Naive B cell (primary cell): ENCODE results near the gene ABO. TPM values are rescaled to one million over a fixed set of nuclear protein-coding genes. Genes with fewer than 3 reads are reported as not detected.
"Not testable (repeated sequence)": the region's sequence is repeated elsewhere in the genome, so short reads cannot be mapped to it uniquely, and the experiment has no call there.

Experiments
- ATAC-seq, 2 donors: fragments of 150-1000 bp; cut with Tn5 transposase; 2 replicates each; pipeline ENCODE4 v1.10.0; 2021; ENCODE audit warnings: low read depth in 2 of 2, mild to moderate bottlenecking in 2 of 2, moderate library complexity in 2 of 2
- DNase-seq: peaks from one replicate; pipeline ENCODE4 v3.0.0; 2022
- H3K27ac Mint-ChIP-seq, 6 donors: one replicate each; pipeline ENCODE4 v1.8.0; 2020 to 2022; ENCODE audit warnings: mild to moderate bottlenecking in 6 of 6, mixed read lengths in 6 of 6, moderate library complexity in 5 of 6, inconsistent platforms in 2 of 6
- H3K27me3 Mint-ChIP-seq, 3 donors: one replicate each; pipeline ENCODE4 v1.8.0; 2021 to 2022; ENCODE audit warnings: mixed read lengths in 3 of 3, mild to moderate bottlenecking in 1 of 3
- H3K36me3 Mint-ChIP-seq, 2 donors: one replicate each; pipeline ENCODE4 v1.8.0; 2020 to 2022; ENCODE audit warnings: mixed read lengths in 2 of 2, inconsistent platforms in 1 of 2, mild to moderate bottlenecking in 1 of 2
- H3K4me1 Mint-ChIP-seq, 3 donors: one replicate each; pipeline ENCODE4 v1.8.0; 2020 to 2022; ENCODE audit warnings: mixed read lengths in 3 of 3, inconsistent platforms in 1 of 3, mild to moderate bottlenecking in 1 of 3, moderate library complexity in 1 of 3
- H3K4me3 Mint-ChIP-seq, 8 donors: one replicate each; pipeline ENCODE4 v1.8.0; 2020 to 2022; ENCODE audit warnings: mild to moderate bottlenecking in 8 of 8, mixed read lengths in 8 of 8, moderate library complexity in 8 of 8, inconsistent platforms in 2 of 8
- H3K9me3 Mint-ChIP-seq, 7 donors: one replicate each; pipeline ENCODE4 v1.8.0; 2020 to 2022; ENCODE audit warnings: mixed read lengths in 7 of 7, mild to moderate bottlenecking in 5 of 7, inconsistent platforms in 2 of 7, moderate library complexity in 1 of 7
- polyA plus RNA-seq, 6 donors: library from polyadenylated mRNA; unstranded; fragments of 300-500 nt; fragmentation: Illumina TruSeq; gene quantifications; one replicate each; pipeline ENCODE4 v1.2.3, GENCODE V29; 2021; ENCODE audit warnings: low read depth in 6 of 6

The ABO gene
- polyA plus RNA-seq, 6 donors from 2014 or later, result 0.93 to 0.94 TPM; not detected in 4

DNA sequence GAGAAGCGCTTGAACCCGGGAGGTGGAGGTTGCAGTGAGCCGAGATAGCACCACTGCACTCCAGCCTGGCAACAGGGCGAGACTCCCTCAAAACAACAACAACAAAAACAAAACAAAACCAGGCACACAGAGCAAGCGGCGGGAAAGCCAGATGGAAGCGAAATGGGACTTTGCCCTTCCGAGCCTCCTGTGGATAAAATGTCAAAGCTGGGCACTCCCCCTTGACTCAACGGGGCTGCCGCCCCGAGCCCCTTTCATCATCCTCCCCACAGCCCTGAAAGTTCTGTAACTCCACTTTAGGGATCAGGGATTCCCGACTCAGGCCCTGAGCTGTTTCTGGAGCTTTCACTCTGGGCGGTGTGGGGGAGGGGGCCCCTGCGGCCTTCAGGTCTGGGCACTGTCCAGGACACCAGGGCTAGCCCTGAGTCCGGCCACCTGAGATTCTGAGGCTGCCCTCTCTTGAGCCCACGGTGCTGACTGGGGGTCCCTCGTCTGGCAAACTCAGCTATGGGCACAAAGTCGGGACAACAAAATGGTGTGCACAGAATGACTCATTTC, 35.4 kb downstream of the ABO start:
- Mint-ChIP-seq H3K27ac (peak overlapping the region in 1 of 6 donors; percentile 42), H3K27me3 (peaks cover 32 to 64% (median 32%) of the 10 kb centered on the region in 3 donors)
- no peak for ATAC-seq

DNA sequence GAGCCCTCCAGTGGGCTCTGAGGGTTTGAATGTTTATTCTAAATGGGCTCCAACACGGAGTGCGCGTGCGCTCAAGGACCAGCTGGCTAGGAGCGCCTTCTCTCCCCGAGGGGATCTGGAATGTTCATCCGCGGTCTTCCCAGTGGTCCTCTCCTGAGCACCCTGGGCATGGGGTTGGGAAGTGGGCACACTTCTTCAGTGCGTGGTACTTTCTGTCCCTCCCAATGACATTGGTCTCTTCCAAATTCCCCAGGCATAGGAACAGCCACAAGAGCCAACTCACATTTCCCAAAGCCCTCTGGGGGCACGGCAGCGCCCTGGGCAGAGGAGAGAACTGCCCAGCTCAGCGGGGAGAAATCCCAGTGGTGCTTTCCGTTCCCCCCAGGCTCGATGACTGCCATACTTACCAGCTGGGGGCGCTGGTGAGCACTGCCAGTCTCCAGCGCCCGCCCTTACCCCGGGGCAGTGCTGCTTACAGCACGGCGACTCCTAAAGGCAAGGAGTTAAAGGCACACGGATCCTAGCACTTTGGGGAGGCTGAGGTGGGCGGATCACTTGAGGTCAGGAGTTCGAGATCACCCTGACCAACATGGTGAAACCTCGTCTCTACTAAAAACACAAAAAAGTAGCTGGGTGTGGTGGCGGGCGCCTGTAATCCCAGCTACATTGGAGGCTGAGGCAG, 36.0 kb downstream of the ABO start:
- ATAC-seq, result peak; percentile 80 to 84
- Mint-ChIP-seq H3K27me3 (peaks cover 26 to 64% (median 32%) of the 10 kb centered on the region in 3 donors), H3K4me3 (peak overlapping the region in 7 of 8 donors; percentile 52 to 87 (median 62)), H3K27ac (no peak overlapping the region), H3K4me1 (peaks cover 13 to 21% (median 17%) of the 10 kb centered on the region in 3 donors), H3K36me3 (no peaks in the 10 kb centered on the region), H3K9me3 (peaks cover 0 to 3% (median 0%) of the 10 kb centered on the region in 7 donors)
- peak; percentile 37 for DNase-seq

More for the DNA sequence above, 35.4 kb downstream of the ABO start:
- Mint-ChIP-seq H3K36me3 (no peaks in the 10 kb centered on the region), H3K9me3 (peaks cover 0 to 3% (median 0%) of the 10 kb centered on the region in 7 donors), H3K4me1 (peaks cover 13 to 21% (median 17%) of the 10 kb centered on the region in 3 donors), H3K4me3 (peak overlapping the region in 2 of 8 donors; percentile 53 to 74)
- no peak for DNase-seq

DNA sequence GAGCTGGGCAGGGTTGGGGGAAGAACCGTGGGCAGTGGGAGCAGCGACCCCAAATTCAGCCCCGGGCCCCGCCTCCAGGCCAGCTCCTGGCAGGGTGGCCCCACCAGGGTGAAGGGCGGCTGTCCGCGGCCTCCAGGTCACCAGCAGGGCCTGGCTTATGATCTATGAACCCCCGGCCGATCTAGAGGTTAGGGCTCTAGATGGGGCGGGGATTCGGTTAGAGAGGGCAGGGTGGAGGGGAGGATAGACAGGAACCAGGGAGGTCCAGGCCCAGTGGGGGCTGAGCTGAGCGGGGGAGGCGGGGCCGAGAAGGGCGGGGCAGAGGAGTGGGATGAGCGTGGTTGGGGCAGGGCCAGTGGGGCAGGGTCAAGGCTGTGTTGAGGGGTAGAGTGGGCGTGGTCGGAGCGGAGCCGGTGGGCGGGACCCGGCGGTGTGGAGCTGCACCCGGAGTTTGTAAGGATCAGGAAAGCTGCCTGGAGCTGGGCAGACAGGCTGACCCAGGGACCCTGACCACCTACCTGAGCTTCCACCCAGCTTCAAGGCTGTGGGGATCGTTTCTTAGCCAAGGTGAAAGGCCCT, 36.6 kb downstream of the ABO start:
- ATAC-seq (peak; percentile 68 to 69), DNase-seq (peak; percentile 23)
- Mint-ChIP-seq H3K9me3 (peaks cover 0 to 3% (median 0%) of the 10 kb centered on the region in 7 donors), H3K27ac (no peak overlapping the region), H3K27me3 (peaks cover 24 to 60% (median 32%) of the 10 kb centered on the region in 3 donors), H3K36me3 (no peaks in the 10 kb centered on the region), H3K4me3 (peak overlapping the region in 7 of 8 donors; percentile 52 to 87 (median 62)), H3K4me1 (peaks cover 13 to 21% (median 17%) of the 10 kb centered on the region in 3 donors)

DNA sequence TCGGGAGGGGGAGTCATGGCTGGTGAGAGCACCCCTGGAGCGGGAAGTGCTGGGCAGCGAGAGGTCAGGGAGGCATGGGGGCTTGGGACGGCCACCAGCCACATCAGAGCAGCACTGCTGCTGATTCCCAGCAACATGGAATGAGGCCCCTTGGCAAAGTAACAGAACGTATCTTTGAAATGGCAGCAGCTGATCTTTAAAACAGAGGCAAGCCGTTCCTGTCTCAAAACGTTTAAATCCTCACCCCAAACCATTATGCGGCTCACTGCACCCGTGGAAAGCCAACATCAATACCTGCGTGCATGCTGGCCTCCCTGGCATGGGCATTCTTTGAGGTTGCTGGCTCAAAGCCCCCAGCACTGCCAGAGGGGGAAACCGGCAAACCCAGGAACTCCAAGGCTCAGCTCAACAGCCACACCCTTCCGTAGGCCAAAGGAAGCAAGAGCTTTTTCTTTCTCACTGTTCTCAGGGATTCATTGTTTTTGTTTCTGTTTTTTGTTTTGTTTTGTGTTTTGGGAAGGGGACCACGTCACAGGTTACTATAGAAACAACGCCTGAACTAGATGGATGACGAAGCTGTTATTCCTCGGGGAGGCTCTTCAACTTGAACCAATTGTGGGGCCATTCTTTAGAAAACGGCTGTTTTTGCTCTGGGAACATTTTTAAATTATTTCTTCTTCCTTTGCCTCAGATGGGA, 37.8 kb downstream of the ABO start:
- peak overlapping the region in 3 of 8 donors; percentile 18 to 42 (median 33) for H3K4me3 Mint-ChIP-seq

DNA sequence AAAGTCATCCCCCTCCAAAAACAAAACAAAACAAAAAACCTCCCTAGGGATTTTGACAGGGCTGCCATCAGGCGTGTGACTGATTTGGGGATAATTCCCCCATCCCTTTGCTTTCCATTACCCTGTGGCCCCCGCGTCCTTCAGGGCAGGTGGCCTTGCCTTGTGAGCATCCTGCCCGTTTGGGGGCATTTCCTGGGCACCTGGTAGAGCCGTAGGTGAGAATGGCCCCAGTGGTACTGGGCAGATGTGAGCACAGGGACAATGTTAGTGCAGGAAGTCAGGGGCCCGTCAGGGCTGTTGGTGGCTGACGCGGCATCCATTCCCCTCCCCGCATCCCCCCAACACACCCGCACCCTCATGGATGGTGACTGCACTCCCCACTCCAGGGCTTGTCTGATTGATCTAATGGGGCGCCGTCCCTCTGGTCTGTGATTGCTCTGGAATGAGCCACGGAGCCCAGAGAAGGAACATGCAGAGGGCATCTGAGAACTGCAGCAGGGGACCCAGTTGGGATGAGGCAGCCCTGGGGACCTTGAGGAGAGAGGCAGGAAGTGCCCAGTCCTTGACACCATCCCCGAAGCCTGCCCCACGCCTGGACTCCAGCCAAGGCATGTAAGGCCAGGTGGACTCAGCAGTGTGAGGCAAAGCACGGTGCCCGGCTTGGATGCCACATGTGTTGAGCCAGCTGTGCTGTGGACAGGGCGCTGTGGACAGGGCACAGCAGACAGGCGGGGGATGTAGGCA, 38.5 kb downstream of the ABO start:
- Mint-ChIP-seq H3K27ac (peak overlapping the region in 1 of 6 donors; percentile 47), H3K27me3 (peaks cover 21 to 51% (median 32%) of the 10 kb centered on the region in 3 donors), H3K4me3 (peak overlapping the region in 1 of 8 donors; percentile 42), H3K4me1 (peaks cover 13 to 21% (median 17%) of the 10 kb centered on the region in 3 donors)
- not testable (repeated sequence) for ATAC-seq, H3K9me3 Mint-ChIP-seq, DNase-seq, H3K36me3 Mint-ChIP-seq

More for the DNA sequence above, 37.8 kb downstream of the ABO start:
- Mint-ChIP-seq H3K36me3 (no peaks in the 10 kb centered on the region), H3K9me3 (peaks cover 0 to 3% (median 0%) of the 10 kb centered on the region in 7 donors), H3K27ac (peak overlapping the region in 1 of 6 donors; percentile 47), H3K4me1 (peaks cover 13 to 21% (median 17%) of the 10 kb centered on the region in 3 donors), H3K27me3 (peaks cover 27 to 58% (median 32%) of the 10 kb centered on the region in 3 donors)
- DNase-seq, result no peak
- no peak for ATAC-seq

DNA sequence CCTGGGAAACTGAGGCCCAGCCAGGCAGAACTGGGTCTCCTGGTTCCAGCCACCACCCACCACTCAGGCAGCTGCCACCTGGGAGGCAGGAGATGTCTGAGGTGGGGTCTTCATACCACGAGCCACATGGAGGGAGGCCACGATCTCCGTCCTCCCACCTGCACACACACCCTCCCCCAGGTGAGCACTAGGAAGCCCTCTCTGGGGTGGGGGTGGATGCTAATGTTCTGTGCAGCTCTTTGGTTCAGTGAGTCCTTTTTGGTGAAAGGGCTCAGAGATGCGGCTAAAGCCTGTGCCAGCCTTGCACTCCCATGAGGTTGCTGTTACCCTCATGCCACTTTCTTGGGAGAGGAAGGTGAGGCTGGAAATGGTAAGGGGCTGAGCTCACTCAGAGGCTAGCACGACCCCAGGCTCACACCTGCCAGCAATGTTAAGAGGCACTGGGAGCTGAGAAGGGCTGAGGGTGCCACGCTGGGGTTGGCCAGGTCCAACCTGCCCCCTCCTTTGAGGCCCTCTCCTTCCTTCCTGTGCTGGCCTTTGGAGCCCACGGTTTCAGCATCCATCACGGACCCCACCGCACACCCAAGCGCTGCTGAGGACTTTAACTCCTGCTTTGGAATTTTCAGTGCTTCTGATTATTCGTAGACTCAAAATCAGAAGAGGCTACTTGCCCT, 39.3 kb downstream of the ABO start:
- no peak for ATAC-seq
- Mint-ChIP-seq H3K36me3 (no peaks in the 10 kb centered on the region), H3K9me3 (peaks cover 0 to 5% (median 0%) of the 10 kb centered on the region in 7 donors), H3K27ac (no peak overlapping the region), H3K27me3 (peaks cover 21 to 45% (median 32%) of the 10 kb centered on the region in 3 donors), H3K4me3 (peak overlapping the region in 1 of 8 donors; percentile 20), H3K4me1 (peaks cover 13 to 21% (median 17%) of the 10 kb centered on the region in 3 donors)
- DNase-seq, result no peak

DNA sequence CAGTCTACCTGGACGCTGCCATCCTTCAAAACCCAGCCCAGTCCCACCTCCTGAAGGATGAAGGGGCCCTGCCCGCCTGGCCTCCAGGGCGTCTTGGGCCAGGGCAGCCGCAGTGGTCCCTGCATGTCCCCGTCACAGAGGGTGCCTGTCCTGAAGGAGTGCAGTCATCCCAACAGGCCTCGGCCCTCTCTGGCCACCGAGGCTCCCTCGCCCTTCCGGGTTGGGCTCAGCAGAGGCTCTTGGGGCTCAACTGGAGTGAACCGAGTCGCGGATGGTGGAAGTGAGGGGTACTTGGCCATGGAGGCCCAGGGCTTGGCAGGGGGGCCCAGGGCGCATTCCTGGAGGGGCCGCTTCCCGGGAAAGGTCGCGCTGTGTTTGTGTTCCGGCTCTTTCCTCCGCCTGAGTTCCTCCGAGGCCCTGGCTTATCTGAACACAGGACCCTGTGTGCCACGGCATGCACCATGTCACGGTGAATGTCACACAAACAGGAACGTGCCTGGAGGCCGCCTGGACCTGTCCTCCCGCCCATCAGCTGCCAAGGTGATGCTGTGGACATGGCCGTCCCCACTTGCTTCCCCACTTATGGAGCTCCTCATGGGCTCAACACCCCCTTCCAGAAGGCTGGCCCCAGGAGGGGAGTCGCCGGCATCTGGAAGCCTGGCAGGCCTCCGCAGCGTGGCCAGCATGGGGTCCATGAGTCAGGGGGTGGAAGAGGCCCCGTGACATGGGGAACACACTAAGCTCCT, 40.3 kb downstream of the ABO start:
- DNase-seq (no peak), ATAC-seq (no peak)
- Mint-ChIP-seq H3K4me3 (no peak overlapping the region), H3K9me3 (peaks cover 0 to 5% (median 0%) of the 10 kb centered on the region in 7 donors), H3K4me1 (peaks cover 13 to 21% (median 17%) of the 10 kb centered on the region in 3 donors), H3K27ac (peak overlapping the region in 1 of 6 donors; percentile 44), H3K36me3 (no peaks in the 10 kb centered on the region), H3K27me3 (peaks cover 21 to 39% (median 32%) of the 10 kb centered on the region in 3 donors)

DNA sequence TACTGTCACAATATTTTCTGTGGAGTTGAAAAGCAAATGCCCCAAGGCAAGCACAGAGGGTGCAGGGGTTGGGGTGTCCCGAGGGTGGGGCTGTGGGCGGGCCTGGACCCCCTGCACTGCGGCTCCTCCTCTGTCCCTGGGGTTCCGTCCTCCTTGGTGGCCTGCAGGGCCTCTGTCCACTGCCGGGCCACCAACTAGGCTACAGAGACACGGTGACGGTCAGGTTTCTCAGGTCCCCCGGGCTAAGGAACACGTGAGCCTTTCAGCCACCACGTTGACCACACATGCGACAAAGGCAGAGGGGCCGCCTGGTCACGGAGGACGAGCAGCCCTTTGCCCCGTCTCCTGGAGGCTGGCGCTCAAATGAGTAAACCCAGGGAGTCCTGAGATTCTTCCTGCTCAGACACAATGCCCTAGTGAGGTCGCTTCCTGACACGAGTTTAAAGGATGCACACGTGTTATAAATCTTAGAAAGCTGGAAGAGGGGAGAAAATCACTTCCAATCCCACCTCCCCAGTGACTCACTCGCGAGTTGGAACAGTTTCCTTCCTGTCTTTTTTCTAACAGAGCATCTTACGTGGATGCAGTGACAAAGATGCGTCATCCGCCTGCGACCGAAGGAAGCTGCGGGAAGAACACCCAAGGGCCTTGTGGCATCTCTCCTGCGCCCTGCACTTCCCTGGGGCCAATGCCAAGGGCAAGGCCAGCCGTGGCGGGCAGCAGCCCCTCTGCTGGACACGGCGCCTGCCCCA, 41.1 kb downstream of the ABO start:
- Mint-ChIP-seq H3K27ac (no peak overlapping the region), H3K4me1 (peaks cover 10 to 13% (median 12%) of the 10 kb centered on the region in 3 donors), H3K27me3 (peaks cover 16 to 30% (median 27%) of the 10 kb centered on the region in 3 donors), H3K36me3 (no peaks in the 10 kb centered on the region), H3K9me3 (peaks cover 0 to 5% (median 0%) of the 10 kb centered on the region in 7 donors), H3K4me3 (no peak overlapping the region)
- ATAC-seq (no peak), DNase-seq (no peak)

DNA sequence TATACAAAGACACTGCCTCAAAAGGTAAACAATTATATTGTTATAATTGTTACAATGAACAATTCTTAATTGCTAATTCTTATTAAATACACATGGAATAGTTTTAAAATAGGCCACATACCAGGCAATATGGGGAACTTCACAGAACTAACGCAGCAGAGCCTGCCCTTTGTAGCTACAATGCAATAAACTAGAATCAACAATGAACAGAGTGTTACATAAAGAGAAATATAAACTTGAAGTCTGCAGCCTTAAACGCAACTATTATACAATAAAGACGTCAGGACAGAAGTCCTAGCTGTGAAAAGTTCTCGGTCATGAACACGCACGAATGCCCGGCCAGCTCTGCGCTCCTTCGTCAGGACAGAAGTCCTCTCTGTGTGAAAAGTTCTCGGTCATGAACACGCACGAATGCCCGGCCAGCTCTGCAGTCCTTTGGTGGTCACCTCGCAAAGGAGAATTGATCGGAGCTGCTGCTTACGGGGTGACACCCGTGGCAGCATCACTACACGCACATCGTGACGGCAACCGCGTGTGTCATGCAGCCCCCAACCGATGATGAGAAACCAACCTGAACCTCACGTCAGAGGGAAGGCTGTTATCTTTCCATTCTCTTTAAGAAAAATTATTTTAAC, 43.0 kb downstream of the ABO start:
- H3K36me3 Mint-ChIP-seq, ATAC-seq: not testable (repeated sequence)

DNA sequence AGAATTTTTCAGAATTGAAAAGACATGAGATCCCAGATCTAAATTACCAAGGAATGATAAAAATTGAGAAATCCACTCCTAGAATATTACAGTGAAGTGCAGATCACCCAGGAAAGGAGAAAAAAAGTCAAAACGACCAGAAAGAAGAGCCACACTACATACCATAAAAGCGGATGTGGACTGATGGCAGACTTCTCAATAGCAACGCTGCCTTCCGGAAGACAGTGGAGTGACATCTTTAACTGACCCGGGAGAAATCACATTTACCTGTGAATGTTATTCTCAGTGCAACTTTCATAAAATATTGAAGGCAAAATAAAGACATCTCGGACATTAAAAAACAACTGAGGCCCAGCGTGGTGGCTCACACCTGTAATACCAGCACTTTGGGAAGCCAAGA, 44.5 kb downstream of the ABO start:
- H3K36me3 Mint-ChIP-seq, ATAC-seq, DNase-seq, H3K4me1 Mint-ChIP-seq, H3K9me3 Mint-ChIP-seq, H3K4me3 Mint-ChIP-seq, H3K27ac Mint-ChIP-seq, H3K27me3 Mint-ChIP-seq: not testable (repeated sequence)

More for the DNA sequence above, 43.0 kb downstream of the ABO start:
- DNase-seq, H3K4me3 Mint-ChIP-seq, H3K27ac Mint-ChIP-seq, H3K9me3 Mint-ChIP-seq, H3K4me1 Mint-ChIP-seq: not testable (repeated sequence)
- peaks cover 5 to 12% (median 9%) of the 10 kb centered on the region in 3 donors for H3K27me3 Mint-ChIP-seq

DNA sequence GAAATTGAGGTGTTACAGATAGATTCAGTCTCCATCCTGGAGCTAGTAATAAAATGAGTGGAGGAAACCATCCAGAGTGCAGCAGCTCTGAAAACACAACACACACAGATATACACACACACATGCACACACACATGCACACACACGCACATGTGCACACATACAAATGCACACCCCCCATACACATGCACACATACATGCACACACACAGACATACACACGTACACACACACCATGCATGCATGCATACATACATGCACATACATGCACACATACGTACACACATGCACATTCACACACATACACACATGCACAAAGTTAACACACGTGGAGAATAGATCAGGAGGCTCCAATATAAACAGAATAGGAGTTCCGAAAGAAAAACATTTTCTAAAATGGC, 44.9 kb downstream of the ABO start:
- no peaks in the 10 kb centered on the region for H3K36me3 Mint-ChIP-seq
- ATAC-seq (no peak), DNase-seq (no peak)
- H3K4me1 Mint-ChIP-seq, result no peaks in the 10 kb centered on the region
- peaks cover 0 to 4% (median 0%) of the 10 kb centered on the region in 7 donors for H3K9me3 Mint-ChIP-seq
- no peak overlapping the region for H3K4me3 Mint-ChIP-seq
- H3K27me3 Mint-ChIP-seq, result peaks cover 0 to 9% (median 5%) of the 10 kb centered on the region in 3 donors
- no peak overlapping the region for H3K27ac Mint-ChIP-seq
